Body of pancreas (tissue), 4 donors: ENCODE measurements around the gene CARD19.

ENCODE experiments used
- POLR2A ChIP-seq, 3 donors: fragments of 450-650 bp; IDR thresholded peaks; one replicate each; pipeline ENCODE4 v1.6.1; 2016; ENCODE audit warnings: antibody characterized with exemption in 3 of 3, mild to moderate bottlenecking in 2 of 3
- TF ChIP-seq, protein P1 (sequence below), 7 experiments: fragments of 450-650 bp in 4 of 7; fragments of 200-600 bp in 3 of 7; sonication (generic) in 3 of 7; IDR thresholded peaks; one replicate each; pipeline ENCODE4 v1.5.1; 2016 to 2019; ENCODE audit warnings: antibody characterized with exemption in 7 of 7

DNA sequence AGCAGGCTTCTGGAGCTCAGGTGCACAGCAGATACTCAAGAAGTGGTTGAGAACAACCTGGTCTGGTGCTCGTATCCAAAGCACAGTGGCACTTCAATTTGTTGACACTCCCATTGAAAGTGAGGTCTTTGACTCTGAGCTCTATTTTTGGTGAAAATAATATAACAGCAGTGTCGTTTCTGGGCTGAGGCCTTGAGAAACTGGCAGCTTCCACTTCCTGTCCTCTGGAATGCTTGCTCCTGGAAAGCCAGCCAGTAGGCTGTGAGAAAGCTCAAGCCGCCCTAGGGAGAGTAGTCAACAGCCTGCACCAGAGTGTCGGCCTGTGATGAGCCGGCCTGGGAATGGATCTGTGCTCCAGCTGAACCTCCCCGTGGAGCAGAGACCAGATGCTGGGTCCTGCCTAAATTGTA, 44.3 kb upstream of the CARD19 start:
- TF ChIP-seq, protein P1, sequence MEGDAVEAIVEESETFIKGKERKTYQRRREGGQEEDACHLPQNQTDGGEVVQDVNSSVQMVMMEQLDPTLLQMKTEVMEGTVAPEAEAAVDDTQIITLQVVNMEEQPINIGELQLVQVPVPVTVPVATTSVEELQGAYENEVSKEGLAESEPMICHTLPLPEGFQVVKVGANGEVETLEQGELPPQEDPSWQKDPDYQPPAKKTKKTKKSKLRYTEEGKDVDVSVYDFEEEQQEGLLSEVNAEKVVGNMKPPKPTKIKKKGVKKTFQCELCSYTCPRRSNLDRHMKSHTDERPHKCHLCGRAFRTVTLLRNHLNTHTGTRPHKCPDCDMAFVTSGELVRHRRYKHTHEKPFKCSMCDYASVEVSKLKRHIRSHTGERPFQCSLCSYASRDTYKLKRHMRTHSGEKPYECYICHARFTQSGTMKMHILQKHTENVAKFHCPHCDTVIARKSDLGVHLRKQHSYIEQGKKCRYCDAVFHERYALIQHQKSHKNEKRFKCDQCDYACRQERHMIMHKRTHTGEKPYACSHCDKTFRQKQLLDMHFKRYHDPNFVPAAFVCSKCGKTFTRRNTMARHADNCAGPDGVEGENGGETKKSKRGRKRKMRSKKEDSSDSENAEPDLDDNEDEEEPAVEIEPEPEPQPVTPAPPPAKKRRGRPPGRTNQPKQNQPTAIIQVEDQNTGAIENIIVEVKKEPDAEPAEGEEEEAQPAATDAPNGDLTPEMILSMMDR (IDR thresholded peaks at IDR 0.05) = no peak
- no peak for TF ChIP-seq POLR2A (IDR thresholded peaks at IDR 0.05)
